ENCODE results near the gene CD300LB. TPM values are rescaled to one million over a fixed set of nuclear protein-coding genes. Genes with fewer than 3 reads are reported as not detected.
A peak's percentile ranks its signal among the peaks of the same experiment; 100 is the strongest.

Gene CD300LB
- polyA plus RNA-seq, 3 donors = 88.0 to 102 (median 92.9) TPM

DNA sequence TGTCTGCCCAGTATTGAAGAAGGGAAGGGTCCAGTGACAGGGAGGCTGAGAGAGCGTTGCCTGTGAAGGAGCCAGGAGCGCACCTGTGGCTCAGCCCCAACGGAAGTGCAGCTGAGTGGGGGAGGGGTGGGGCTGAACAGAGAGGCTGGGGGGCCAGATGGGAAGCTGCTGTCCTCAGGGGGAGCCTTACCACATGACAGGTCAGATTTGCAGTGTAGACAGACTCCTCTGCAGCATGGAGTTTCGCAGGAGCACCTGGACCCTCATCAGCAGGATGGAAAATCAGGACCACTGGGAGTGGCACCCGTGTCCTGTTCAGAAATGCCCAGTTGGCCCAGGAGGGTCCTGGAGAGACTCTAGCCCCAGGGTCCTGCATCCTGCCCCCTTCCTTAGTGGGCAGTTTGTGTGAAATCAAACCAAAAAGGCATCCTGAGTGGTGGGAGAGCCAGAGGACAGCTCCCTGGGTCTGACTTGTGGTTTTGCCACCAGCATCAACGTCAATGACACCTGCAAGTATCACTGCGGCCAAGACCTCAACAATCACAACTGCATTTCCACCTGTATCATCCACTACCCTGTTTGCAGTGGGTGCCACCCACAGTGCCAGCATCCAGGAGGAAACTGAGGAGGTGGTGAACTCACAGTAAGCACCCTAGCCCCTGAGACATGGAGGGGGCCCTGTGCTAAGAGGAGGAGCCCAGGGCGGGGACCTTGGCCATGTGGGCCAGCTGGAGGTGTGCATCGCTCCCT is 57.1 kb downstream of the CD300LB start:
- H3K4me2 ChIP-seq (replicated peaks; ENCODE audit: extremely low read depth, low read length, poor library complexity, severe bottlenecking) = no peak overlapping the region
- TF ChIP-seq, protein P1, sequence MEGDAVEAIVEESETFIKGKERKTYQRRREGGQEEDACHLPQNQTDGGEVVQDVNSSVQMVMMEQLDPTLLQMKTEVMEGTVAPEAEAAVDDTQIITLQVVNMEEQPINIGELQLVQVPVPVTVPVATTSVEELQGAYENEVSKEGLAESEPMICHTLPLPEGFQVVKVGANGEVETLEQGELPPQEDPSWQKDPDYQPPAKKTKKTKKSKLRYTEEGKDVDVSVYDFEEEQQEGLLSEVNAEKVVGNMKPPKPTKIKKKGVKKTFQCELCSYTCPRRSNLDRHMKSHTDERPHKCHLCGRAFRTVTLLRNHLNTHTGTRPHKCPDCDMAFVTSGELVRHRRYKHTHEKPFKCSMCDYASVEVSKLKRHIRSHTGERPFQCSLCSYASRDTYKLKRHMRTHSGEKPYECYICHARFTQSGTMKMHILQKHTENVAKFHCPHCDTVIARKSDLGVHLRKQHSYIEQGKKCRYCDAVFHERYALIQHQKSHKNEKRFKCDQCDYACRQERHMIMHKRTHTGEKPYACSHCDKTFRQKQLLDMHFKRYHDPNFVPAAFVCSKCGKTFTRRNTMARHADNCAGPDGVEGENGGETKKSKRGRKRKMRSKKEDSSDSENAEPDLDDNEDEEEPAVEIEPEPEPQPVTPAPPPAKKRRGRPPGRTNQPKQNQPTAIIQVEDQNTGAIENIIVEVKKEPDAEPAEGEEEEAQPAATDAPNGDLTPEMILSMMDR (IDR thresholded peaks at IDR 0.05) = no peak
- Mint-ChIP-seq H3K27me3 (ENCODE audit: low read depth in 3 of 3) (peaks cover 0 to 2% (median 0%) of the 10 kb centered on the region in 3 donors), H3K9me3 (peaks cover 11 to 21% (median 13%) of the 10 kb centered on the region in 7 donors), H3K4me3 (no peak overlapping the region), H3K36me3 (peaks cover 82 to 91% of the 10 kb centered on the region in 2 donors), H3K4me1 (peaks cover 54% of the 10 kb centered on the region), H3K27ac (peak overlapping the region in 3 of 7 donors; percentile 8 to 65 (median 37))
- peaks cover 10 to 11% of the 10 kb centered on the region in 2 donors for H3K9me3 ChIP-seq (replicated peaks in 1 of 2; ENCODE audit: control insufficient read depth in 1 of 2, insufficient read depth in 1 of 2, low read length in 2 of 2)
- H3K4me1 ChIP-seq (ENCODE audit: control insufficient read depth in 1 of 2, insufficient read depth in 2 of 2, low read length in 2 of 2) = peaks cover 41 to 51% of the 10 kb centered on the region in 2 donors
- H4K20me1 ChIP-seq (ENCODE audit: insufficient read depth, low read length) = peaks cover 98% of the 10 kb centered on the region
- H2AFZ ChIP-seq (ENCODE audit: insufficient read depth, low read depth, low read length, poor library complexity, severe bottlenecking) = no peak overlapping the region
- DNase-seq = no peak
- 95% methylated on average over 7 of the region's 9 CpGs for WGBS (ENCODE audit: insufficient coverage)
- H3K9ac ChIP-seq (ENCODE audit: insufficient read depth, low read length, poor library complexity, severe bottlenecking) = no peak overlapping the region
- H3K27ac ChIP-seq (ENCODE audit: low read depth in 1 of 2, low read length in 2 of 2) = no peak overlapping the region
- intact Hi-C loops (cut with micrococcal nuclease) = no loop called here
- H3K79me2 ChIP-seq (ENCODE audit: insufficient read depth, low read length) = peaks cover 69% of the 10 kb centered on the region
- H3K36me3 ChIP-seq (replicated peaks in 1 of 2; ENCODE audit: control insufficient read depth in 1 of 2, insufficient read depth in 2 of 2, low read length in 2 of 2) = peaks cover 70 to 86% of the 10 kb centered on the region in 2 donors
- no peaks in the 10 kb centered on the region for H3K27me3 ChIP-seq (ENCODE audit: control insufficient read depth in 2 of 2, insufficient read depth in 2 of 2, low read length in 2 of 2)
- no peak overlapping the region for H3K4me3 ChIP-seq (replicated peaks in 1 of 3; ENCODE audit: low read depth in 2 of 3, low read length in 3 of 3)

DNA sequence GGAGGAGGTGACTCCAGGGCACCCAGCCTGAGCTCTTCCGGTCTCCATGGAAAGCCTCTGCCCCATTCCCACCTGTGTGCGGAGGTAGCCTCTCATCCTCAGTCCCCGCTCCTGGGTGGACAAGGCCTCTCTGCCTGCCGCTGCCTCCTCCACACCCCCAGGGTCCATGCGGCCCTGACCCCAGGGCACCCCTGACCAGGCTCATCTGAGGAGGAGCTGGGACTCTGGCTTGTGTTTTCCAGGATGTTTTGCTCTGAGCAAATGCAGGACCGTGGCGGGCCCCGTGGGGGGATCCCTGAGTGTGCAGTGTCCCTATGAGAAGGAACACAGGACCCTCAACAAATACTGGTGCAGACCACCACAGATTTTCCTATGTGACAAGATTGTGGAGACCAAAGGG is 58.0 kb downstream of the CD300LB start:
- H3K4me3 ChIP-seq (replicated peaks in 1 of 3; ENCODE audit: low read depth in 2 of 3, low read length in 3 of 3) = no peak overlapping the region
- peaks cover 10 to 11% of the 10 kb centered on the region in 2 donors for H3K9me3 ChIP-seq (replicated peaks in 1 of 2; ENCODE audit: control insufficient read depth in 1 of 2, insufficient read depth in 1 of 2, low read length in 2 of 2)
- peaks cover 99% of the 10 kb centered on the region for H4K20me1 ChIP-seq (ENCODE audit: insufficient read depth, low read length)
- TF ChIP-seq, protein P1 (IDR thresholded peaks at IDR 0.05) = no peak
- no peak overlapping the region for H3K27ac ChIP-seq (ENCODE audit: low read depth in 1 of 2, low read length in 2 of 2)
- no peaks in the 10 kb centered on the region for H3K27me3 ChIP-seq (ENCODE audit: control insufficient read depth in 2 of 2, insufficient read depth in 2 of 2, low read length in 2 of 2)
- no peak overlapping the region for H3K4me3 Mint-ChIP-seq
- no peak overlapping the region for H3K4me2 ChIP-seq (replicated peaks; ENCODE audit: extremely low read depth, low read length, poor library complexity, severe bottlenecking)
- no peak overlapping the region for H2AFZ ChIP-seq (ENCODE audit: insufficient read depth, low read depth, low read length, poor library complexity, severe bottlenecking)
- H3K27ac Mint-ChIP-seq = peak overlapping the region in 1 of 7 donors; percentile 42
- peaks cover 79 to 88% of the 10 kb centered on the region in 2 donors for H3K36me3 Mint-ChIP-seq
- peaks cover 70 to 83% of the 10 kb centered on the region in 2 donors for H3K36me3 ChIP-seq (replicated peaks in 1 of 2; ENCODE audit: control insufficient read depth in 1 of 2, insufficient read depth in 2 of 2, low read length in 2 of 2)
- intact Hi-C loops (cut with micrococcal nuclease) = no loop called here
- peaks cover 11 to 21% (median 13%) of the 10 kb centered on the region in 7 donors for H3K9me3 Mint-ChIP-seq
- whole genome bisulfite sequencing (ENCODE audit: insufficient coverage) = 78% methylated on average over 3 of the region's 8 CpGs
- no peak overlapping the region for H3K9ac ChIP-seq (ENCODE audit: insufficient read depth, low read length, poor library complexity, severe bottlenecking)
- DNase-seq = no peak
- H3K79me2 ChIP-seq (ENCODE audit: insufficient read depth, low read length) = peaks cover 78% of the 10 kb centered on the region
- H3K4me1 ChIP-seq (ENCODE audit: control insufficient read depth in 1 of 2, insufficient read depth in 2 of 2, low read length in 2 of 2) = peaks cover 41 to 51% of the 10 kb centered on the region in 2 donors
- H3K27me3 Mint-ChIP-seq (ENCODE audit: low read depth in 3 of 3) = peaks cover 0 to 2% (median 0%) of the 10 kb centered on the region in 3 donors
- H3K4me1 Mint-ChIP-seq = peaks cover 48% of the 10 kb centered on the region
